Measurements from ENCODE around the gene ALX4.

DNA sequence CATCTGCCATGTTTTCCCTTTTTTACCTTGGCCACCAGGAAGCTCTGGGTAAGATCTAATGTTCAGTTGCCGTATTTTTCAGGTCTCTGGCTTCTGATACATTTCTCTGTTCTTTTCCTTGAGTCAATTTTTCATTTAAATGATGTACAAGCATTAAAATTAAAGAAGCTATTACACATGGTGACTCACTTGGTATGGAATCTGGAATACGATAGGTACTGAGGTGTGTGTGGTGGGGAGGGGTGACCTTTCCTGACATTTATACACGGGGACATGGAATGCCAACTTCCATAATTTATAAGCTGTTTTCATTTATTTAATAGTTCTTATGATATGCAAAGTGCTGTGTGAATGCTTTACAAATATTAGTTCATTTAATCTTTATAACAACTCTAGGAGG is 47.8 kb upstream of the ALX4 start:
- TF ChIP-seq, protein P1, sequence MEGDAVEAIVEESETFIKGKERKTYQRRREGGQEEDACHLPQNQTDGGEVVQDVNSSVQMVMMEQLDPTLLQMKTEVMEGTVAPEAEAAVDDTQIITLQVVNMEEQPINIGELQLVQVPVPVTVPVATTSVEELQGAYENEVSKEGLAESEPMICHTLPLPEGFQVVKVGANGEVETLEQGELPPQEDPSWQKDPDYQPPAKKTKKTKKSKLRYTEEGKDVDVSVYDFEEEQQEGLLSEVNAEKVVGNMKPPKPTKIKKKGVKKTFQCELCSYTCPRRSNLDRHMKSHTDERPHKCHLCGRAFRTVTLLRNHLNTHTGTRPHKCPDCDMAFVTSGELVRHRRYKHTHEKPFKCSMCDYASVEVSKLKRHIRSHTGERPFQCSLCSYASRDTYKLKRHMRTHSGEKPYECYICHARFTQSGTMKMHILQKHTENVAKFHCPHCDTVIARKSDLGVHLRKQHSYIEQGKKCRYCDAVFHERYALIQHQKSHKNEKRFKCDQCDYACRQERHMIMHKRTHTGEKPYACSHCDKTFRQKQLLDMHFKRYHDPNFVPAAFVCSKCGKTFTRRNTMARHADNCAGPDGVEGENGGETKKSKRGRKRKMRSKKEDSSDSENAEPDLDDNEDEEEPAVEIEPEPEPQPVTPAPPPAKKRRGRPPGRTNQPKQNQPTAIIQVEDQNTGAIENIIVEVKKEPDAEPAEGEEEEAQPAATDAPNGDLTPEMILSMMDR (conservative IDR thresholded peaks at IDR 0.05 in 1 of 2, IDR thresholded peaks at IDR 0.05 in 1 of 2; ENCODE audit: extremely low read depth in 1 of 2, insufficient read depth in 1 of 2, low read depth in 1 of 2, low read length in 2 of 2), result no peak
- no peak for TF ChIP-seq EZH2 (IDR thresholded peaks at IDR 0.05; ENCODE audit: borderline replicate concordance, low read length)
